SK-N-SH (cell line): Measurements from ENCODE around the gene DNAJC5. TPM values are rescaled to one million over a fixed set of nuclear protein-coding genes. Genes with fewer than 3 reads are reported as not detected.

Source experiments
- CHD2 ChIP-seq: fragments of 150-350 bp; IDR thresholded peaks from 2 replicates; pipeline ENCODE4 v1.6.1; 2018; ENCODE audit warnings: low read length; ENCODE audit not compliant: partially characterized antibody
- CTCF ChIP-seq: fragments of 200-600 bp; sonication (generic); IDR thresholded peaks from 2 replicates; pipeline ENCODE4 v1.6.1; 2017; ENCODE audit warnings: antibody characterized with exemption, mild to moderate bottlenecking, moderate library complexity
- ELF1 ChIP-seq: IDR thresholded peaks from 2 replicates; pipeline ENCODE4 v1.4.0; 2012
- EP300 ChIP-seq, 2 experiments: IDR thresholded peaks; 2 replicates each; pipeline versions ENCODE4 v1.4.0 to v1.6.1; 2012; ENCODE audit warnings: borderline replicate concordance in 1 of 2, low read depth in 1 of 2, low read length in 1 of 2
- EZH2phosphoT487 ChIP-seq: fragments of 200-600 bp; sonication (generic); IDR thresholded peaks from 2 replicates; pipeline ENCODE4 v1.6.1; 2017; ENCODE audit warnings: low read depth, mixed run types, mild to moderate bottlenecking, antibody characterized with exemption, moderate library complexity, borderline replicate concordance
- FOXJ3 ChIP-seq: sonication (generic); formaldehyde crosslinking; IDR thresholded peaks from 2 replicates; pipeline ENCODE4 v1.5.1; 2020; ENCODE audit warnings: mild to moderate bottlenecking, missing genetic modification reagents
- FOXM1 ChIP-seq: IDR thresholded peaks from 2 replicates; pipeline ENCODE4 v1.4.0; 2012; ENCODE audit warnings: low read depth, mild to moderate bottlenecking
- GABPA ChIP-seq: IDR thresholded peaks from 2 replicates; pipeline ENCODE4 v1.4.0; 2012; ENCODE audit warnings: low read depth, mild to moderate bottlenecking
- JUND ChIP-seq: IDR thresholded peaks from 2 replicates; pipeline ENCODE4 v1.4.0; 2012
- MAX ChIP-seq: IDR thresholded peaks from 2 replicates; pipeline ENCODE4 v1.4.0; 2012; ENCODE audit warnings: low read depth
- MEF2A ChIP-seq: IDR thresholded peaks from 2 replicates; pipeline ENCODE4 v1.4.0; 2012; ENCODE audit warnings: low read depth, borderline replicate concordance
- MXI1 ChIP-seq: IDR thresholded peaks from 2 replicates; pipeline ENCODE4 v1.6.1; 2012; ENCODE audit warnings: mild to moderate bottlenecking, low read depth, low read length, improper control_type of control experiment
- PBX3 ChIP-seq: IDR thresholded peaks from 2 replicates; pipeline ENCODE4; 2012
- POLR2AphosphoS5 ChIP-seq: IDR thresholded peaks from 2 replicates; pipeline ENCODE4 v1.6.1; 2012; ENCODE audit warnings: low read depth, low read length
- RAD21 ChIP-seq: IDR thresholded peaks from 2 replicates; pipeline ENCODE4 v1.6.1; 2012; ENCODE audit warnings: mild to moderate bottlenecking, low read length
- RCOR1 ChIP-seq: fragments of 150-350 bp; IDR thresholded peaks from 2 replicates; pipeline ENCODE4 v1.6.1; 2017; ENCODE audit warnings: antibody characterized with exemption, low read length
- RFX5 ChIP-seq: IDR thresholded peaks from 2 replicates; pipeline ENCODE4 v1.6.1; 2012; ENCODE audit warnings: mild to moderate bottlenecking, improper control_type of control experiment, low read length
- RXRA ChIP-seq: IDR thresholded peaks from 2 replicates; pipeline ENCODE4 v1.4.0; 2012; ENCODE audit warnings: low read depth, mild to moderate bottlenecking, borderline replicate concordance
- SIN3A ChIP-seq: IDR thresholded peaks from 2 replicates; pipeline ENCODE4 v1.6.1; 2012; ENCODE audit warnings: low read depth, mild to moderate bottlenecking, low read length, moderate library complexity, borderline replicate concordance
- TAF1 ChIP-seq: IDR thresholded peaks from 2 replicates; pipeline ENCODE4 v1.6.1; 2012; ENCODE audit warnings: low read depth, mild to moderate bottlenecking, low read length, moderate library complexity, borderline replicate concordance
- TCF12 ChIP-seq: IDR thresholded peaks from 2 replicates; pipeline ENCODE4 v1.4.0; 2012
- TEAD4 ChIP-seq: IDR thresholded peaks from 2 replicates; pipeline ENCODE4 v1.4.0; 2012; ENCODE audit warnings: mild to moderate bottlenecking, borderline replicate concordance; ENCODE audit not compliant: insufficient read depth
- USF1 ChIP-seq: IDR thresholded peaks from 2 replicates; pipeline ENCODE4 v1.4.0; 2012; ENCODE audit warnings: low read depth, borderline replicate concordance
- YY1 ChIP-seq: IDR thresholded peaks from 2 replicates; pipeline ENCODE4 v1.4.0; 2012; ENCODE audit warnings: low read depth, mild to moderate bottlenecking
- polyA plus RNA-seq, 3 experiments: library from polyadenylated mRNA; depleted of rRNA; stranded (reverse); fragments of >200 nt; gene quantifications; 2 replicates each; pipeline ENCODE4 v1.2.3, GENCODE V29; 2012

The DNAJC5 gene
- polyA plus RNA-seq, 1 of the 3 experiments (the other 2 are of a cell fraction), result 24.2 TPM

- TF ChIP-seq CTCF, result no peak; the same call in 1 of the 2 replicates
- peak; percentile 94 for TF ChIP-seq CHD2
- no peak for TF ChIP-seq RCOR1
- TF ChIP-seq TEAD4, result no peak
- no peak for TF ChIP-seq RXRA
- peak; percentile 96 for TF ChIP-seq MAX
- TF ChIP-seq TAF1, result peak; percentile 70; the same call in 1 of the 2 replicates
- TF ChIP-seq SIN3A, result peak; percentile 91; the same call in 1 of the 2 replicates
- TF ChIP-seq EP300 (IDR thresholded peaks at IDR 0.05; ENCODE audit: borderline replicate concordance in 1 of 2, low read depth in 1 of 2, low read length in 1 of 2), result no peak
- TF ChIP-seq ELF1, result peak; percentile 56; the same call in 1 of the 2 replicates
- no peak; the same call in 1 of the 2 replicates for TF ChIP-seq TCF12
- no peak for TF ChIP-seq MEF2A
- TF ChIP-seq POLR2AphosphoS5, result peak; percentile 70; the same call in 1 of the 2 replicates
- TF ChIP-seq JUND, result no peak
- TF ChIP-seq GABPA, result peak; percentile 60
- TF ChIP-seq USF1, result peak; percentile 86
- peak; percentile 69 for TF ChIP-seq YY1
- peak; percentile 23; the same call in 1 of the 2 replicates for TF ChIP-seq PBX3
- no peak for TF ChIP-seq RFX5
- no peak for TF ChIP-seq FOXJ3 (CRISPR knock-in tag)
- no peak for TF ChIP-seq RAD21
- TF ChIP-seq EZH2phosphoT487, result no peak
- TF ChIP-seq MXI1, result peak; percentile 97
- no peak for TF ChIP-seq FOXM1
- TF ChIP-seq, all 33 proteins: peak for 13
These were observed 61.1 kb downstream of the DNAJC5 start, which contains the start of gene UCKL1 (continued) for GRCh38 chr20:63955827-63956663.
